Fibroblast of mammary gland (primary cell): ENCODE measurements around the gene COPS3.

Source experiments
- DNase-seq: peaks from one replicate; pipeline ENCODE4 v3.0.0-alpha.2; 2010; ENCODE audit warnings: low read depth
- H3K4me3 ChIP-seq: 2 replicates; pipeline ENCODE4 v1.5.1; 2011; ENCODE audit warnings: low read depth, mild to moderate bottlenecking, low read length, moderate library complexity; ENCODE audit not compliant: control insufficient read depth
- CTCF ChIP-seq: conservative IDR thresholded peaks from 2 replicates; pipeline ENCODE4 v1.5.1; 2011; ENCODE audit warnings: low read depth, low read length, inconsistent platforms; ENCODE audit not compliant: control insufficient read depth, insufficient read depth

Gene COPS3

DNA sequence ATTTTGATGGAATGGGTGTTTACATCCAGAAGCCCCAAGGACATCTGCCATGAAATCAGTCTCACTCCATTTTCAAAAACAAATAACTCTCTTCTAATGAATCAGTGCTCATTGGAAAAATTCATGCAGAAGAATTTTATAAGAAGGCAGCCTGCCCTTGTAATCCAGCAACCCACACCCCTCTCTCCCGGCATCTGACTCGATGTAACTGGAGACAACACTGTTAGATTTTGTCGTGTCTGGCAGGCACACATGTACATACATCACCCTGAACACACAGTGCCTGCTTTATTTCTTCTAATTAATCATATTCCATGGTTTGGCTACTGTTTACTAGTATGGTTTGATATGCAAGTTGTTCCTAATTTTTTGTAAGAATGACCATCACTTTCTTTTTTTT lies 63.1 kb downstream of the COPS3 start:
- no peak for DNase-seq
- TF ChIP-seq CTCF = no peak
- H3K4me3 ChIP-seq = no peak overlapping the region

DNA sequence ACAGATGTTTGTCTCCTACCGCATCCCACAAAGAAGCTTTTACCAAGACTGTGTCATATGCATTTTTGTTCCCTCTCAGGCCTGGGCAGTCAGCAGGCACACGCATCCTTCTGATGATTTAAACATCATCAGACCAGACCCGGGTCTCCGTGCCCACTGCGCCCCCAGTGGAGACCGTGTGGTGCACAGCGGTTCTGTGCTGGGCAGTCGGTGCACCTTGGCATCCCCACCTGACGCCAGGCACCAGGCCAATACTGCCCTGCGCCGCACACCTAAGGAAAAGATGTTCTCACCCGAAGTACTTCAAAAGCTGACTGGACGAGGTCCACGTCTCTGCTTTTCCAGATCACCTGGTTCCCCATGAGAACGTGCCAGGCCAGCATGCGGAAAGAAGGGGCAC lies 64.3 kb downstream of the COPS3 start:
- TF ChIP-seq CTCF = no peak
- no peak for DNase-seq
- no peak overlapping the region for H3K4me3 ChIP-seq

DNA sequence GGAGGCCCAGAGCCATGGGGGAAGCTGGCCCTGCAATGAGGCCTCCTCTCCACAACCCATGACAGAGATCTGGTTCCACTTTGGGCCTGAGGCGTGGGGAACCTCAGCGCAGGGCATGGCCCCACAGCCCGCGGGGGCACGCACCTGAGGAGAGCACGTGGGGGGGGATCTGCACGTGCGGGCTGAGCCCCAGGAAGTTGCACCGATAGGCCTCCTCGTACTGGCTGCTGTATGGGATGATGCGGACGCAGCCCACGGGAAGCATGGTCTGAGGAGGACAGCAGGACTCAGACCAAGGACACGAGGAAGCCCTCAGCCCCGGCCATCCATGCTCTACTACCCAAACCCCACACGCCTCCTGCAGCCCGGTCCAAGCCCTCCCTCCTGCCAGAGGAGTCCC lies 64.8 kb downstream of the COPS3 start:
- no peak for TF ChIP-seq CTCF
- no peak for DNase-seq

GRCh38 chr17:17215575-17215974 lies 65.5 kb downstream of the COPS3 start:
- no peak for DNase-seq
- TF ChIP-seq CTCF = no peak

More for the DNA sequence above, 64.8 kb downstream of the COPS3 start:
- H3K4me3 ChIP-seq = no peak overlapping the region

DNA sequence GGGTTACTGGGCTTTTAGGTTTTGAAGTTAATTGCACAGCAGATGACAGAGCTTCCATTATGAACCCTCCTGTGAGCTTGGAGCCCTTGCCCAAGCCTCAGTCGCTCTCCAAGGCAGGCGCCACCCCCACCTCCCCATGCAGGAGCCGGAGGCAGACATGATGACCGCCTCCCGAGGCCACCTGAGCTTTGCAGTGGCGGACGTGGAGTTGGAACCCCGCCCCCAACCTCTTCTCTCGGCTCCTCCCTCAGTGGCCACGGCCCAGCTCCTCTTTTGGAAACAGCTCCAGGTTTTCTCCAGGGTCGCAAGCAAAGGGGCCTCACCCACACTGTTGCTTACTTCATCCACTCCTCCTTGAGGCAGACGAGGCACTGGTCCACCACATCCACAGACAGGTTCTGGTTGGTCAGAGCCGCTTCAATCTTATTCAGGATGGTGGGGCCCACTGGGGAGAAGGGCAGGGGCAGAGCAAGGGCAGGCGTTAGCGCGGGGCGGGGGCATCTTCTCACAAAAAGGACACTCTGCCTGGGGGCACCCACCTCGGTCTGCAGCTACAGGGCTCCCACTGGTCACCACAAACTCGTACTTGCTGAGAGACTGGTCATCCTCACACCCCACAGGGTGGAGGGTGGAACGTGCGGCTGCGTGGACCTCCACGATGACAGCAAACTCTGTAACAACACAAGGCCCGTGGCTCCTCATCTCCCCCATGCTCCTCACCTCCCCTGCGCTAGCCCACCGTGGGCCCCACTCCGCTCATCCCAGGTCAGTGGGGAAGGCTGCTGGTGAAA lies 66.2 kb downstream of the COPS3 start:
- H3K4me3 ChIP-seq = no peak overlapping the region
- TF ChIP-seq CTCF = no peak
- no peak for DNase-seq

More at GRCh38 chr17:17215575-17215974, 65.5 kb downstream of the COPS3 start:
- no peak overlapping the region for H3K4me3 ChIP-seq

GRCh38 chr17:17213775-17214174 lies 67.3 kb downstream of the COPS3 start:
- TF ChIP-seq CTCF = no peak
- no peak overlapping the region for H3K4me3 ChIP-seq
- no peak for DNase-seq

DNA sequence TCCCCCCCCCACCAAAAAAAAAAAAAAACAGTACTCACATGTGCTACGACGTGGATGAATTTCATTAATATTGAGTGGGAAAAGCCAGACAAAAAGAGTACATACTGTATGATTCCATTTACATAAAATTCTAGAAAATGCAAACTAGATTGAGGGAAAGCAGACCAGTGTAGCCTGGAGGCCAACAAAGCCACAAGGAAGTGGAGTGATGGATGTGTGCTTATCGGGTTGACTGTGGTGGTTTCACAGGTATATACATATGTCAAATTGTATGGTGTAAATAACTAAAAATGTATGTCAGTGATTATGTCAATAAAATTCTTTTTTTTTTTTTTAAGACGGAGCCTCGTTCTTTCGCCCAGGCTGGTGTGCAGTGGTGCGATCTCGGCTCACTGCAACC lies 73.0 kb downstream of the COPS3 start:
- DNase-seq = no peak
- H3K4me3 ChIP-seq = no peak overlapping the region
- no peak for TF ChIP-seq CTCF
